Mononuclear cell (primary cell): Measurements from ENCODE around the gene PRKCI. TPM values are rescaled to one million over a fixed set of nuclear protein-coding genes. Genes with fewer than 3 reads are reported as not detected.
"Not testable (repeated sequence)": the region's sequence is repeated elsewhere in the genome, so short reads cannot be mapped to it uniquely, and the experiment has no call there.

ENCODE experiments used
- H3K27me3 ChIP-seq: 2 replicates; pipeline ENCODE4 v1.6.0; 2011; ENCODE audit warnings: low read length, control low read depth; ENCODE audit not compliant: insufficient read depth
- H3K4me1 ChIP-seq: 2 replicates; pipeline ENCODE4 v1.5.1; 2011; ENCODE audit warnings: mild to moderate bottlenecking, low read length, control low read depth; ENCODE audit not compliant: insufficient read depth
- H3K4me3 ChIP-seq: 2 replicates; pipeline ENCODE4 v1.5.1; 2011; ENCODE audit warnings: mild to moderate bottlenecking, low read length, moderate library complexity
- H3K9me3 ChIP-seq: 2 replicates; pipeline ENCODE4 v1.5.1; 2011; ENCODE audit warnings: low read depth, mild to moderate bottlenecking, control low read depth, low read length
- total RNA-seq: library from RNA; depleted of rRNA; stranded (reverse); fragments of >200 nt; gene quantifications from one replicate; pipeline ENCODE4 v1.2.3, GENCODE V29; 2012

Gene PRKCI
- total RNA-seq, result 20.0 TPM

- Histone ChIP-seq H3K4me1 (peaks cover 15% of the 10 kb centered on the region), H3K9me3 (no peaks in the 10 kb centered on the region), H3K4me3 (peak within 1 kb of the TSS; percentile 71), H3K27me3 (no peaks in the 10 kb centered on the region)
Measured at GRCh38 chr3:170221924-170222646, at the start of gene PRKCI. Gene PRKCI (plus strand): TSS chr3:170222424. CDS start chr3:170222670, 246 bp downstream.

GRCh38 chr3:170178651-170179050 is 43.6 kb upstream of the PRKCI start:
- Histone ChIP-seq H3K4me3 (no peak overlapping the region), H3K4me1 (peaks cover 42% of the 10 kb centered on the region), H3K9me3 (no peaks in the 10 kb centered on the region), H3K27me3 (no peaks in the 10 kb centered on the region)

GRCh38 chr3:170179432-170179831 is 42.8 kb upstream of the PRKCI start:
- H3K4me1 ChIP-seq, result peaks cover 39% of the 10 kb centered on the region
- no peak overlapping the region for H3K4me3 ChIP-seq

GRCh38 chr3:170180079-170180907 is 41.9 kb upstream of the PRKCI start:
- no peaks in the 10 kb centered on the region for H3K9me3 ChIP-seq
- peak overlapping the region; percentile 87 for H3K4me3 ChIP-seq
- peaks cover 37% of the 10 kb centered on the region for H3K4me1 ChIP-seq
- H3K27me3 ChIP-seq, result no peaks in the 10 kb centered on the region

More at GRCh38 chr3:170179432-170179831, 42.8 kb upstream of the PRKCI start:
- no peaks in the 10 kb centered on the region for H3K9me3 ChIP-seq
- no peaks in the 10 kb centered on the region for H3K27me3 ChIP-seq

GRCh38 chr3:170180908-170181885 is 41.0 kb upstream of the PRKCI start, which contains the start of gene PHC3:
Gene PHC3 (minus strand): TSS chr3:170181733. CDS start chr3:170181715, 18 bp downstream.
- H3K27me3 ChIP-seq, result no peaks in the 10 kb centered on the region
- H3K9me3 ChIP-seq, result no peaks in the 10 kb centered on the region
- H3K4me1 ChIP-seq, result peaks cover 35% of the 10 kb centered on the region
- H3K4me3 ChIP-seq, result peak within 1 kb of the TSS; percentile 87

GRCh38 chr3:170189398-170190256 is 32.6 kb upstream of the PRKCI start:
- Histone ChIP-seq H3K27me3 (no peaks in the 10 kb centered on the region), H3K9me3 (no peaks in the 10 kb centered on the region), H3K4me1 (peaks cover 13% of the 10 kb centered on the region), H3K4me3 (no peak overlapping the region)

GRCh38 chr3:170195759-170196158 is 26.5 kb upstream of the PRKCI start:
- not testable (repeated sequence) for H3K27me3 ChIP-seq, H3K4me3 ChIP-seq, H3K9me3 ChIP-seq, H3K4me1 ChIP-seq

- Histone ChIP-seq H3K27me3 (no peaks in the 10 kb centered on the region), H3K4me3 (no peak overlapping the region), H3K4me1 (no peaks in the 10 kb centered on the region)
Measured at GRCh38 chr3:170196833-170197232, 25.4 kb upstream of the PRKCI start.

GRCh38 chr3:170200987-170201386 is 21.2 kb upstream of the PRKCI start:
- Histone ChIP-seq H3K4me3 (no peak overlapping the region), H3K27me3 (no peaks in the 10 kb centered on the region), H3K9me3 (no peaks in the 10 kb centered on the region), H3K4me1 (no peaks in the 10 kb centered on the region)

More at GRCh38 chr3:170196833-170197232, 25.4 kb upstream of the PRKCI start:
- H3K9me3 ChIP-seq, result no peaks in the 10 kb centered on the region

- Histone ChIP-seq H3K9me3 (no peaks in the 10 kb centered on the region), H3K27me3 (no peaks in the 10 kb centered on the region)
Measured at GRCh38 chr3:170201527-170201926, 20.7 kb upstream of the PRKCI start.

GRCh38 chr3:170203457-170203856 is 18.8 kb upstream of the PRKCI start:
- Histone ChIP-seq H3K9me3 (no peaks in the 10 kb centered on the region), H3K27me3 (no peaks in the 10 kb centered on the region), H3K4me3 (no peak overlapping the region), H3K4me1 (no peaks in the 10 kb centered on the region)

More at GRCh38 chr3:170201527-170201926, 20.7 kb upstream of the PRKCI start:
- H3K4me3 ChIP-seq, result no peak overlapping the region
- H3K4me1 ChIP-seq, result no peaks in the 10 kb centered on the region

- no peaks in the 10 kb centered on the region for H3K9me3 ChIP-seq
Measured at GRCh38 chr3:170204023-170204472, 18.2 kb upstream of the PRKCI start.

GRCh38 chr3:170204509-170204908 is 17.7 kb upstream of the PRKCI start:
- H3K27me3 ChIP-seq, result no peaks in the 10 kb centered on the region
- H3K4me1 ChIP-seq, result no peaks in the 10 kb centered on the region
- no peaks in the 10 kb centered on the region for H3K9me3 ChIP-seq
- H3K4me3 ChIP-seq, result no peak overlapping the region

More at GRCh38 chr3:170204023-170204472, 18.2 kb upstream of the PRKCI start:
- H3K4me3 ChIP-seq, result no peak overlapping the region
- H3K4me1 ChIP-seq, result no peaks in the 10 kb centered on the region
- H3K27me3 ChIP-seq, result no peaks in the 10 kb centered on the region

GRCh38 chr3:170205302-170205701 is 16.9 kb upstream of the PRKCI start:
- Histone ChIP-seq H3K4me3 (no peak overlapping the region), H3K4me1 (no peaks in the 10 kb centered on the region), H3K27me3 (no peaks in the 10 kb centered on the region), H3K9me3 (no peaks in the 10 kb centered on the region)
